A673 (cell line): ENCODE measurements around the gene ADGRA1.

ENCODE experiments used
- CTCF ChIP-seq: fragments of 300-800, 200-600 bp; sonication (generic); conservative IDR thresholded peaks from 2 replicates; pipeline ENCODE4 v1.5.1; 2017; ENCODE audit warnings: low read depth, mild to moderate bottlenecking, antibody characterized with exemption, low read length, moderate library complexity, mixed read lengths
- EZH2 ChIP-seq: fragments of 200-600 bp; sonication (generic); IDR thresholded peaks from 2 replicates; pipeline ENCODE4 v1.6.1; 2017; ENCODE audit warnings: borderline replicate concordance, low read depth, mild to moderate bottlenecking, mixed read lengths, antibody characterized with exemption, low read length; ENCODE audit not compliant: poor library complexity, severe bottlenecking

DNA sequence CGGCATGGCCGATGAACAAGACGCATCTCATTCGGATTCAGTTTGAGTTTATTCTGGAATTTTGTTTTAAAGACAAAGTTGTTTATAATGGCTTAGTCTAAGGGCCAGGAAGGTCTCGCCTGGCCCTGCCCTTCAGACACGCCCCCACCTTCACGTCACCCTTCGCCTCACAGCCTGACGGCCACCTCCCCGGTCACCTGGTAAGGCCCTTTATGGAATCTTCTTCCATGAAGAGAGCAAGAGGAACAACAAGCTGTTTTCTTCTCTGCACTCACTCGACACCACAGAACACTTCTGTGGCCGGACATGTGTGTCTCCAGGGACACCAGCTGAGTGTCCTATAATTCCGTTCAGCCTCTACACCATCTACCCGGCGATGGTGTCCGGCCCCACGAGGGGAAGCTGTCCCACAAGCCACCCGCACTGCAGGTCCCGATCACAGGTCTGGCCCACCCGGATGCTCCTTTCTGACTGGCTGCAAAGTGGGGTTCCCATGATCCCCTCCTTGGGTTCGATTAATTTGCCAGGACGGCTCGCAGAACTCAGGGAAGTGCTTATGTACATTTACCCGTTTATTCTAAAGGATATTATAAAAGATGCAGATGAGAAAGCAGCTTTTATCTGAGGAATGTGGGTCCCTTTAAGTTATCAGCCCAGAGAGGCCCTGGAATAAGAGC, 54.9 kb downstream of the ADGRA1 start:
- no peak for TF ChIP-seq CTCF
- no peak for TF ChIP-seq EZH2
